CD14-positive monocyte (primary cell): ENCODE data around the gene PLCH1. TPM values are rescaled to one million over a fixed set of nuclear protein-coding genes. Genes with fewer than 3 reads are reported as not detected.

Experiments
- DNase-seq, 3 donors: peaks; one replicate each; pipeline ENCODE4 v3.0.0-alpha.2; 2011 to 2022
- H2AFZ ChIP-seq: 2 replicates; pipeline ENCODE4 v1.6.0; 2012; ENCODE audit warnings: mild to moderate bottlenecking, low read depth, low read length, inconsistent platforms; ENCODE audit not compliant: insufficient read depth, poor library complexity, severe bottlenecking
- H3K27ac ChIP-seq, 2 donors: 1 replicate in 1 of 2; 2 replicates in 1 of 2; pipeline ENCODE4 v1.5.1; 2012 to 2013; ENCODE audit warnings: low read length in 2 of 2, control low read depth in 1 of 2, inconsistent platforms in 1 of 2, low read depth in 1 of 2, mild to moderate bottlenecking in 1 of 2
- H3K27me3 ChIP-seq, 2 donors: one replicate each; pipeline versions ENCODE4 v1.6.0 to v1.6.1; 2011 to 2013; ENCODE audit warnings: low read length in 2 of 2; ENCODE audit not compliant: control insufficient read depth in 2 of 2, insufficient read depth in 2 of 2
- H3K36me3 ChIP-seq, 2 donors: replicated peaks in 1 of 2; 1 replicate in 1 of 2; 2 replicates in 1 of 2; pipeline versions ENCODE4 v1.5.1 to v1.6.1; 2012 to 2013; ENCODE audit warnings: low read length in 2 of 2, control low read depth in 1 of 2, inconsistent platforms in 1 of 2, mild to moderate bottlenecking in 1 of 2; ENCODE audit not compliant: insufficient read depth in 2 of 2, control insufficient read depth in 1 of 2
- H3K4me1 ChIP-seq, 2 donors: 1 replicate in 1 of 2; 2 replicates in 1 of 2; pipeline versions ENCODE4 v1.5.1 to v1.6.1; 2012 to 2013; ENCODE audit warnings: low read length in 2 of 2, control low read depth in 1 of 2, inconsistent platforms in 1 of 2, mild to moderate bottlenecking in 1 of 2, moderate library complexity in 1 of 2; ENCODE audit not compliant: insufficient read depth in 2 of 2, control insufficient read depth in 1 of 2
- H3K4me2 ChIP-seq: replicated peaks from 2 replicates; pipeline ENCODE3; 2012; ENCODE audit warnings: low read length, moderate library complexity, mild to moderate bottlenecking; ENCODE audit not compliant: poor library complexity, severe bottlenecking; ENCODE audit errors: extremely low read depth
- H3K4me3 ChIP-seq, 3 experiments: fragments of 200-600 bp in 1 of 3; sonication (generic) in 1 of 3; replicated peaks in 1 of 3; 1 replicate in 2 of 3; 2 replicates in 1 of 3; pipeline ENCODE4 v1.5.1; 2011 to 2013; ENCODE audit warnings: low read length in 3 of 3, mild to moderate bottlenecking in 3 of 3, control low read depth in 2 of 3, low read depth in 2 of 3, inconsistent platforms in 1 of 3, moderate library complexity in 1 of 3
- H3K79me2 ChIP-seq: 2 replicates; pipeline ENCODE4 v1.6.0; 2012; ENCODE audit warnings: mild to moderate bottlenecking, control low read depth, inconsistent platforms, low read length, moderate library complexity; ENCODE audit not compliant: insufficient read depth
- H3K9ac ChIP-seq: 2 replicates; pipeline ENCODE4 v1.6.0; 2017; ENCODE audit warnings: low read length, mild to moderate bottlenecking; ENCODE audit not compliant: insufficient read depth, poor library complexity, severe bottlenecking
- H3K9me3 ChIP-seq, 2 donors: replicated peaks in 1 of 2; 1 replicate in 1 of 2; 2 replicates in 1 of 2; pipeline versions ENCODE4 v1.5.1 to v1.6.1; 2012 to 2013; ENCODE audit warnings: low read length in 2 of 2, control low read depth in 1 of 2; ENCODE audit not compliant: control insufficient read depth in 1 of 2, insufficient read depth in 1 of 2
- H4K20me1 ChIP-seq: 2 replicates; pipeline ENCODE4 v1.6.0; 2012; ENCODE audit warnings: mild to moderate bottlenecking, low read length, control low read depth, moderate library complexity; ENCODE audit not compliant: insufficient read depth
- H3K27ac Mint-ChIP-seq, 7 donors: one replicate each; pipeline ENCODE4 v1.8.0; 2020; ENCODE audit warnings: mild to moderate bottlenecking in 7 of 7, mixed read lengths in 7 of 7, moderate library complexity in 6 of 7, inconsistent platforms in 2 of 7
- H3K27me3 Mint-ChIP-seq, 3 donors: one replicate each; pipeline ENCODE4 v1.8.0; 2021 to 2022; ENCODE audit warnings: low read depth in 3 of 3, mild to moderate bottlenecking in 3 of 3, mixed read lengths in 3 of 3, moderate library complexity in 3 of 3, inconsistent platforms in 1 of 3
- H3K36me3 Mint-ChIP-seq, 2 donors: one replicate each; pipeline ENCODE4 v1.8.0; 2020; ENCODE audit warnings: mixed read lengths in 2 of 2, inconsistent platforms in 1 of 2, mild to moderate bottlenecking in 1 of 2
- H3K4me1 Mint-ChIP-seq: one replicate; pipeline ENCODE4 v1.8.0; 2020; ENCODE audit warnings: mild to moderate bottlenecking, mixed read lengths
- H3K4me3 Mint-ChIP-seq, 2 donors: one replicate each; pipeline ENCODE4 v1.8.0; 2020; ENCODE audit warnings: mild to moderate bottlenecking in 2 of 2, mixed read lengths in 2 of 2, moderate library complexity in 1 of 2
- H3K9me3 Mint-ChIP-seq, 7 donors: one replicate each; pipeline ENCODE4 v1.8.0; 2020 to 2022; ENCODE audit warnings: mixed read lengths in 7 of 7, mild to moderate bottlenecking in 6 of 7, moderate library complexity in 6 of 7, inconsistent platforms in 2 of 7
- CTCF ChIP-seq: fragments of 200-600 bp; IDR thresholded peaks from one replicate; pipeline ENCODE4 v1.8.0; 2022; ENCODE audit warnings: antibody characterized with exemption, mild to moderate bottlenecking
- WGBS: methylation state at CpG from one replicate; pipeline ENCODE4 v1.1.5; 2013; ENCODE audit warnings: missing lambda C conversion rate; ENCODE audit not compliant: insufficient coverage; 5-methylcytosine and 5-hydroxymethylcytosine counted together
- intact Hi-C, 2 donors: fragments of 100-400 bp; cut with micrococcal nuclease; formaldehyde crosslinking; loops; one replicate each; pipeline versions ENCODE4 v1.15.0 to v1.15.1; 2023
- polyA plus RNA-seq, 3 donors: library from polyadenylated mRNA; depleted of rRNA in 1 of 3; unstranded in 2 of 3; stranded (reverse) in 1 of 3; fragments of 300-500 nt in 2 of 3; fragments of >200 nt in 1 of 3; fragmentation: Illumina TruSeq in 2 of 3; gene quantifications; 1 replicate in 2 of 3; 2 replicates in 1 of 3; pipeline ENCODE4 v1.2.3, GENCODE V29; 2012 to 2021

Gene PLCH1
- polyA plus RNA-seq, 3 donors: not detected

GRCh38 chr3:155609586-155609985, 135.3 kb downstream of the PLCH1 start:
- H3K4me2 ChIP-seq: no peak overlapping the region
- no peaks in the 10 kb centered on the region for H3K4me1 Mint-ChIP-seq
- H3K36me3 ChIP-seq: no peaks in the 10 kb centered on the region

GRCh38 chr3:155608228-155608920, 136.5 kb downstream of the PLCH1 start:
- intact Hi-C loops: no loop called here
- Histone ChIP-seq H2AFZ (no peak overlapping the region), H3K79me2 (no peaks in the 10 kb centered on the region), H3K36me3 (no peaks in the 10 kb centered on the region), H4K20me1 (no peaks in the 10 kb centered on the region), H3K9ac (no peak overlapping the region), H3K27me3 (no peaks in the 10 kb centered on the region), H3K4me3 (no peak overlapping the region), H3K27ac (no peak overlapping the region), H3K4me2 (no peak overlapping the region), H3K4me1 (no peaks in the 10 kb centered on the region), H3K9me3 (peaks cover 5 to 20% of the 10 kb centered on the region in 2 donors)
- Mint-ChIP-seq H3K27ac (no peak overlapping the region), H3K4me3 (no peak overlapping the region), H3K9me3 (peaks cover 7 to 26% (median 14%) of the 10 kb centered on the region in 7 donors), H3K27me3 (no peaks in the 10 kb centered on the region), H3K36me3 (no peaks in the 10 kb centered on the region), H3K4me1 (no peaks in the 10 kb centered on the region)
- WGBS: 92% methylated on average over 9 of the region's 10 CpGs
- DNase-seq: no peak
- TF ChIP-seq CTCF: no peak

More at GRCh38 chr3:155609586-155609985, 135.3 kb downstream of the PLCH1 start:
- peaks cover 5 to 20% of the 10 kb centered on the region in 2 donors for H3K9me3 ChIP-seq
- H3K79me2 ChIP-seq: no peaks in the 10 kb centered on the region
- no peak overlapping the region for H3K4me3 ChIP-seq
- no peak overlapping the region for H3K27ac Mint-ChIP-seq
- no peak for TF ChIP-seq CTCF
- no peak overlapping the region for H3K27ac ChIP-seq
- H3K9me3 Mint-ChIP-seq: peaks cover 11 to 30% (median 18%) of the 10 kb centered on the region in 7 donors
- no peak for DNase-seq
- no peak overlapping the region for H3K9ac ChIP-seq
- no peak overlapping the region for H2AFZ ChIP-seq
- H4K20me1 ChIP-seq: no peaks in the 10 kb centered on the region
- intact Hi-C loops: no loop called here
- no peak overlapping the region for H3K4me3 Mint-ChIP-seq
- no peaks in the 10 kb centered on the region for H3K36me3 Mint-ChIP-seq
- H3K27me3 Mint-ChIP-seq: no peaks in the 10 kb centered on the region
- no peaks in the 10 kb centered on the region for H3K4me1 ChIP-seq
- H3K27me3 ChIP-seq: no peaks in the 10 kb centered on the region
